Measurements from ENCODE around the gene CD276.
A peak's percentile ranks its signal among the peaks of the same experiment; 100 is the strongest.
"Not testable (repeated sequence)": the region's sequence is repeated elsewhere in the genome, so short reads cannot be mapped to it uniquely, and the experiment has no call there.

CD276 gene

DNA sequence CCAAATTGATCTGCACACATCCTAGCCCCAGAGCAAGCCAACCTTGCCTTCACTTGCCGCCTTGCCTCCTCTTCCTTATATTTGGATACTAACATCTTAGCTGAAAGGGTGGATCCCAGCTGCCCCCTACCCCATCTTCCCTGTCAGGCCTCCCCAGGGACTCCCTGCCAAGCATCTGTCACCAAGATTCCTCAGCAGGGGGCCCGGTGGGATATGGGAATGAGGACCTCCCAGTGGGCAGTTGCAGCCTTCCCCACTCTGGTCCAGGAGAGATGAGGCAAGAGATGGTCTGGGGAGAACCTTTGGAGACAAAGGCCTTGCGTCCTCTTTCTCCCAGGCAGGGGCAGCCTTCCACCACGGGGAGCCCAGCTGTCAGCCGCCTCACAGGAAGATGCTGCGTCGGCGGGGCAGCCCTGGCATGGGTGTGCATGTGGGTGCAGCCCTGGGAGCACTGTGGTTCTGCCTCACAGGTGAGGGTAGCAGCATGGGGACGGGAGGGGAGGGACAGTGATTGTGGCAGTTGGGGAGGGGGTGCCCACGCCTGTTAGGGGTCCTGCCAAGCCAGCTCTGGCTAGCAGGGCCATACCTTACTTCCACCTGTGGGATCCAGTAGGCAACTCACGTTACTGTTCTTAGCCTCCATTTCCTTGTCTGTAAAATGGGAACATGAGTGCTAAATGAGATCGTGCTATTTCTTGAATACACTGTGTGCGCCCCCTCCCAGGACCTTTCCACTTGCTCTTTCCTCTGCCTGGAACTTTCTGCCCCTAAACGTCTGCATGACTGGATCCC lies 15.3 kb downstream of the CD276 start:
- Histone ChIP-seq H3K27me3 (ENCODE audit: low read depth, low read length) (peaks cover 23% of the 10 kb centered on the region), H3K36me3 (replicated peaks; ENCODE audit: low read depth, low read length) (no peaks in the 10 kb centered on the region), H4K20me1 (ENCODE audit: insufficient read depth, low read length) (no peaks in the 10 kb centered on the region), H3K4me3 (ENCODE audit: low read length) (peak overlapping the region; percentile 48; the same call in 1 of the 2 replicates), H3K9ac (ENCODE audit: low read length) (no peak overlapping the region), H3K79me2 (ENCODE audit: low read length) (no peaks in the 10 kb centered on the region), H3K4me1 (ENCODE audit: low read length) (peaks cover 12% of the 10 kb centered on the region), H3K27ac (ENCODE audit: low read length) (no peak overlapping the region), H2AFZ (ENCODE audit: low read depth, low read length) (no peak overlapping the region), H3K4me2 (ENCODE audit: low read length) (peak overlapping the region; percentile 59), H3K9me3 (ENCODE audit: insufficient read depth, low read length) (no peaks in the 10 kb centered on the region)
- TF ChIP-seq EZH2phosphoT487 (IDR thresholded peaks at IDR 0.05; ENCODE audit: low read depth): no peak
- TF ChIP-seq, protein P1, sequence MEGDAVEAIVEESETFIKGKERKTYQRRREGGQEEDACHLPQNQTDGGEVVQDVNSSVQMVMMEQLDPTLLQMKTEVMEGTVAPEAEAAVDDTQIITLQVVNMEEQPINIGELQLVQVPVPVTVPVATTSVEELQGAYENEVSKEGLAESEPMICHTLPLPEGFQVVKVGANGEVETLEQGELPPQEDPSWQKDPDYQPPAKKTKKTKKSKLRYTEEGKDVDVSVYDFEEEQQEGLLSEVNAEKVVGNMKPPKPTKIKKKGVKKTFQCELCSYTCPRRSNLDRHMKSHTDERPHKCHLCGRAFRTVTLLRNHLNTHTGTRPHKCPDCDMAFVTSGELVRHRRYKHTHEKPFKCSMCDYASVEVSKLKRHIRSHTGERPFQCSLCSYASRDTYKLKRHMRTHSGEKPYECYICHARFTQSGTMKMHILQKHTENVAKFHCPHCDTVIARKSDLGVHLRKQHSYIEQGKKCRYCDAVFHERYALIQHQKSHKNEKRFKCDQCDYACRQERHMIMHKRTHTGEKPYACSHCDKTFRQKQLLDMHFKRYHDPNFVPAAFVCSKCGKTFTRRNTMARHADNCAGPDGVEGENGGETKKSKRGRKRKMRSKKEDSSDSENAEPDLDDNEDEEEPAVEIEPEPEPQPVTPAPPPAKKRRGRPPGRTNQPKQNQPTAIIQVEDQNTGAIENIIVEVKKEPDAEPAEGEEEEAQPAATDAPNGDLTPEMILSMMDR (IDR thresholded peaks at IDR 0.05; ENCODE audit: low read depth, low read length): no peak

DNA sequence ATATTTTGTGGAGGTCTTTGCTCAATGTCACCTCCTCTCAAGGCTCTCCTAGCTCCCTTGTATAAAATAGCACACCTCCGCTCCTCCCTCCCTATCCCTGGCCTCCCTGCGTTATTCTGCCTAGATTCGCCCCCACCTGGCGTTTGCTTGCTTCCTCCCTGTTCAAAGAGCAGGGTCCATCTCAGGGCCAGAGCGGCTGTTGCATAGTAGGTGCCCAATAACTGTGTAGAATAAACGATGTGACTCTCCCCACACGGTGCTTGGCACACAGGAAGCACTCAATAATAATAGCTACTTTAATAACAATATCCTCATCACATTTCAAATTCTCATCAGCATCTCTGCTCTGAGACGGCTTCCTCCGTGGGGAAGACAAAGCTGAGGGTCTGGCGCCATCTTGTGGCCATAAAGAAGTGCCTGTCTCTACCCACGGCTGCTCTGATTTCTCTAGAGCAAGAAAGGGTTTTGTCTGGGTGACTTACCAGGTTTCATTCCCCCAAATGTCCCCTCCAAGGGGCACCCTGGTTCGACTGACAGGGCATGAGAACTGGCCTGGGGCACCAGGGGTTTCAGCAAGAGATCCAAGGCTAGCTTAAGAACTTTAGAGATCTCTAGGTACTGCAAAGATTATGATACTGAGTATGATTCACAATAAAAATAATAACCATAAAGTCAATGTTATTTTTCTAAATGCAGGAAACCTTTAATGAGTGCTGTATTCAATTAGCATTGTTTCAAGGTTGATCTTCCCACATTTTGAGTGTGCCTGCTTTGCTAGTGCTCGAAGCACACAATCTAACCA lies 16.1 kb downstream of the CD276 start:
- H3K36me3 ChIP-seq (replicated peaks; ENCODE audit: low read depth, low read length): no peaks in the 10 kb centered on the region
- no peak overlapping the region for H3K9ac ChIP-seq (ENCODE audit: low read length)
- H3K9me3 ChIP-seq (ENCODE audit: insufficient read depth, low read length): no peaks in the 10 kb centered on the region
- no peak for TF ChIP-seq EZH2phosphoT487 (IDR thresholded peaks at IDR 0.05; ENCODE audit: low read depth)
- TF ChIP-seq, protein P1 (IDR thresholded peaks at IDR 0.05; ENCODE audit: low read depth, low read length): peak; percentile 97
- H3K4me2 ChIP-seq (ENCODE audit: low read length): peak overlapping the region; percentile 59
- no peaks in the 10 kb centered on the region for H3K79me2 ChIP-seq (ENCODE audit: low read length)
- H3K27ac ChIP-seq (ENCODE audit: low read length): no peak overlapping the region
- no peaks in the 10 kb centered on the region for H4K20me1 ChIP-seq (ENCODE audit: insufficient read depth, low read length)
- H3K4me3 ChIP-seq (ENCODE audit: low read length): peak overlapping the region; percentile 48
- H3K4me1 ChIP-seq (ENCODE audit: low read length): peaks cover 12% of the 10 kb centered on the region
- H3K27me3 ChIP-seq (ENCODE audit: low read depth, low read length): peaks cover 15% of the 10 kb centered on the region; the same call in 1 of the 2 replicates
- peak overlapping the region; percentile 59; the same call in 1 of the 2 replicates for H2AFZ ChIP-seq (ENCODE audit: low read depth, low read length)

DNA sequence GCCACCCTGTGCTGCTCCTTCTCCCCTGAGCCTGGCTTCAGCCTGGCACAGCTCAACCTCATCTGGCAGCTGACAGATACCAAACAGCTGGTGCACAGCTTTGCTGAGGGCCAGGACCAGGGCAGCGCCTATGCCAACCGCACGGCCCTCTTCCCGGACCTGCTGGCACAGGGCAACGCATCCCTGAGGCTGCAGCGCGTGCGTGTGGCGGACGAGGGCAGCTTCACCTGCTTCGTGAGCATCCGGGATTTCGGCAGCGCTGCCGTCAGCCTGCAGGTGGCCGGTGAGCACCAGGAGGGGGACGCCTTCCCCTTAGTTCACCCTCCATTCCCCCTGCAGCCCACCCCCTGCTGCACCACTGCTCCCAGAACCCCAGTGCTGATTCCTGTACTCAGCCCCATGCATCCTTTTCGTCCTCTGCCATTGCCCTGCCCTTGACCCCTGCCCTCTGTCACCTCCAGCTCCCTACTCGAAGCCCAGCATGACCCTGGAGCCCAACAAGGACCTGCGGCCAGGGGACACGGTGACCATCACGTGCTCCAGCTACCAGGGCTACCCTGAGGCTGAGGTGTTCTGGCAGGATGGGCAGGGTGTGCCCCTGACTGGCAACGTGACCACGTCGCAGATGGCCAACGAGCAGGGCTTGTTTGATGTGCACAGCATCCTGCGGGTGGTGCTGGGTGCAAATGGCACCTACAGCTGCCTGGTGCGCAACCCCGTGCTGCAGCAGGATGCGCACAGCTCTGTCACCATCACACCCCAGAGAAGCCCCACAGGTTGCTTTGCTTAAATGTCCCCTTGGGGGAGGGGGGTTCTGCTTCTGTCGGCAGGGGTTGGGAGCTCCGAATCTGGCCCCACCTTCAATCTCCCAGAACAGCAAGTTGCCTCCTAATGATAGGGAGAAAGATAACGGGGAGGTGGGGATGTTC lies 18.4 kb downstream of the CD276 start:
- not testable (repeated sequence) for H4K20me1 ChIP-seq (ENCODE audit: insufficient read depth, low read length); H3K36me3 ChIP-seq (replicated peaks; ENCODE audit: low read depth, low read length); H3K4me2 ChIP-seq (ENCODE audit: low read length)

GRCh38 chr15:73703601-73704000 lies 19.4 kb downstream of the CD276 start:
- not testable (repeated sequence) for H3K27ac ChIP-seq (ENCODE audit: low read length); H2AFZ ChIP-seq (ENCODE audit: low read depth, low read length); H3K9ac ChIP-seq (ENCODE audit: low read length); H3K4me1 ChIP-seq (ENCODE audit: low read length); H3K4me3 ChIP-seq (ENCODE audit: low read length); H3K9me3 ChIP-seq (ENCODE audit: insufficient read depth, low read length); H4K20me1 ChIP-seq (ENCODE audit: insufficient read depth, low read length); H3K27me3 ChIP-seq (ENCODE audit: low read depth, low read length); H3K79me2 ChIP-seq (ENCODE audit: low read length); H3K4me2 ChIP-seq (ENCODE audit: low read length); H3K36me3 ChIP-seq (replicated peaks; ENCODE audit: low read depth, low read length)

More for the DNA sequence above, 18.4 kb downstream of the CD276 start:
- not testable (repeated sequence) for H3K4me1 ChIP-seq (ENCODE audit: low read length); H3K9ac ChIP-seq (ENCODE audit: low read length); H3K27ac ChIP-seq (ENCODE audit: low read length); H3K79me2 ChIP-seq (ENCODE audit: low read length); H3K9me3 ChIP-seq (ENCODE audit: insufficient read depth, low read length); H3K27me3 ChIP-seq (ENCODE audit: low read depth, low read length); H2AFZ ChIP-seq (ENCODE audit: low read depth, low read length); H3K4me3 ChIP-seq (ENCODE audit: low read length)

DNA sequence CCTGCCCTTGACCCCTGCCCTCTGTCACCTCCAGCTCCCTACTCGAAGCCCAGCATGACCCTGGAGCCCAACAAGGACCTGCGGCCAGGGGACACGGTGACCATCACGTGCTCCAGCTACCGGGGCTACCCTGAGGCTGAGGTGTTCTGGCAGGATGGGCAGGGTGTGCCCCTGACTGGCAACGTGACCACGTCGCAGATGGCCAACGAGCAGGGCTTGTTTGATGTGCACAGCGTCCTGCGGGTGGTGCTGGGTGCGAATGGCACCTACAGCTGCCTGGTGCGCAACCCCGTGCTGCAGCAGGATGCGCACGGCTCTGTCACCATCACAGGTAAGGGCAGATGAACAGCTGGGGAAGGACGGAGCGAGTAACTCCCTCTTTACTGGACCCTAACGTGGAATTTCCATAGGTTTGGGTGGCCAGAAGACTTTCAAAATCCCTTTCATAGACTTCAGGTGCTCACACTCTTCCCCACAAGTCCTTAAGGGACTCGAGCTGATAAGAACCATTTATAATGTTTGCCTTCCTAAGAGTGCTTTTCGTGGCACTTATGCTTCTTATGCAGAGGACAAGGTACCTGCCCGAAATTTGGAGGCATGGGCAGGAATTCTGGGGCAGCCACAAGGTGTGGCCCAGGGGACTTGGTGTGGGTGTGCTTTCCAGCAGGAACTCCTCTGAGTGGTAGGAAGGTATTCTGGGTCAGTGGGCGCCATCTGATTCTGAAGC lies 20.1 kb downstream of the CD276 start:
- not testable (repeated sequence) for H2AFZ ChIP-seq (ENCODE audit: low read depth, low read length); H3K36me3 ChIP-seq (replicated peaks; ENCODE audit: low read depth, low read length); H3K4me1 ChIP-seq (ENCODE audit: low read length); H3K27me3 ChIP-seq (ENCODE audit: low read depth, low read length); H3K9me3 ChIP-seq (ENCODE audit: insufficient read depth, low read length); H3K9ac ChIP-seq (ENCODE audit: low read length); H3K4me3 ChIP-seq (ENCODE audit: low read length); H3K27ac ChIP-seq (ENCODE audit: low read length); H4K20me1 ChIP-seq (ENCODE audit: insufficient read depth, low read length); H3K79me2 ChIP-seq (ENCODE audit: low read length)
- H3K4me2 ChIP-seq (ENCODE audit: low read length): peak overlapping the region; percentile 19; the same call in 1 of the 2 replicates
